ENCODE measurements around the gene LRRC25.

The LRRC25 gene

GRCh38 chr19:18420930-18421329, 23.5 kb upstream of the LRRC25 start:
- ChIA-PET CTCF (interaction anchor here (2.2 kb wide), 1 partner anchor 71 kb away, joined by 10 read pairs; no protein-coding TSS in a partner anchor), POLR2A (interaction anchor here (1.0 to 1.1 kb wide), 3 partner anchors 11 to 33 kb away, joined by 3 read pairs; no protein-coding TSS in a partner anchor)
- TF ChIP-seq PRDM10 (tag by site-specific recombination; IDR thresholded peaks at IDR 0.05) (0 out of 2 replicates have a peak, but pooled peaks have one; percentile 9), PBX3 (CRISPR knock-in tag; IDR thresholded peaks at IDR 0.05) (no peak)
- Histone ChIP-seq H3K4me1 (ENCODE audit: control insufficient read depth, insufficient read depth, low read length) (peaks cover 10% of the 10 kb centered on the region; the same call in 1 of the 2 replicates), H3K9me3 (ENCODE audit: control insufficient read depth, insufficient read depth, low read depth, low read length) (no peaks in the 10 kb centered on the region), H3K36me3 (ENCODE audit: control insufficient read depth in 2 of 2, insufficient read depth in 1 of 2, low read length in 2 of 2) (no peaks in the 10 kb centered on the region), H3K27ac (ENCODE audit: extremely low read depth, low read depth, low read length) (no peak overlapping the region), H3K4me3 (ENCODE audit: low read depth, low read length) (no peak overlapping the region)

- CTCF ChIA-PET, result interaction anchor here (0.7 to 4.5 kb wide), 11 partner anchors 9 to 224 kb away, joined by 3 to 32 read pairs (median 3); partner anchors contain the start of gene GDF15
- POLR2A ChIA-PET, result interaction anchor here (0.6 to 1.3 kb wide), 4 partner anchors 9 to 412 kb away, joined by 4 to 6 read pairs (median 4); partner anchors contain the start of gene UPF1
- H3K36me3 ChIP-seq (ENCODE audit: control insufficient read depth in 2 of 2, insufficient read depth in 1 of 2, low read length in 2 of 2), result no peaks in the 10 kb centered on the region
- H3K27ac ChIP-seq (ENCODE audit: extremely low read depth, low read depth, low read length), result peak overlapping the region; percentile 63; the same call in 1 of the 2 replicates
- no peaks in the 10 kb centered on the region for H3K9me3 ChIP-seq (ENCODE audit: control insufficient read depth, insufficient read depth, low read depth, low read length)
- peak overlapping the region; percentile 53 for H3K4me3 ChIP-seq (ENCODE audit: low read depth, low read length)
- TF ChIP-seq ZNF324 (tag by site-specific recombination; IDR thresholded peaks at IDR 0.05) (no peak), ZSCAN30 (tag by site-specific recombination; IDR thresholded peaks at IDR 0.05) (peak; percentile 85), GLIS2 (tag by site-specific recombination; IDR thresholded peaks at IDR 0.05) (peak; percentile 38), ZNF157 (tag by site-specific recombination; IDR thresholded peaks at IDR 0.05) (no peak), ZNF518A (tag by site-specific recombination; conservative IDR thresholded peaks at IDR 0.05; ENCODE audit: low read depth) (no peak), KLF7 (tag by site-specific recombination; IDR thresholded peaks at IDR 0.05; ENCODE audit: borderline replicate concordance) (peak; percentile 59; the same call in 1 of the 2 replicates), ZNF138 (tag by site-specific recombination; IDR thresholded peaks at IDR 0.05; ENCODE audit: borderline replicate concordance) (no peak), ZBTB20 (tag by site-specific recombination; IDR thresholded peaks at IDR 0.05) (peak; percentile 43; the same call in 1 of the 2 replicates), ZBTB26 (tag by site-specific recombination; optimal IDR thresholded peaks at IDR 0.05) (peak; percentile 54), ZNF112 (tag by site-specific recombination; IDR thresholded peaks at IDR 0.05) (no peak), ZFHX2 (tag by site-specific recombination; conservative IDR thresholded peaks at IDR 0.05) (peak; percentile 30; the same call in 1 of the 2 replicates), IKZF3 (tag by site-specific recombination; IDR thresholded peaks at IDR 0.05) (no peak), ZNF768 (tag by site-specific recombination; IDR thresholded peaks at IDR 0.05) (no peak)
- H3K4me1 ChIP-seq (ENCODE audit: control insufficient read depth, insufficient read depth, low read length), result peaks cover 9% of the 10 kb centered on the region; the same call in 1 of the 2 replicates
Measured at GRCh38 chr19:18419699-18420460, 22.5 kb upstream of the LRRC25 start.

Data from HEK293 (cell line).